ENCODE results near the gene PHLDB2.

GRCh38 chr3:111961461-111962164 lies 102.5 kb downstream of the PHLDB2 start:
- TF ChIP-seq REST (IDR thresholded peaks at IDR 0.05; ENCODE audit: insufficient read depth in 1 of 2, low read depth in 2 of 2, low read length in 2 of 2): no peak
- no peak for TF ChIP-seq FOXP2 (optimal IDR thresholded peaks at IDR 0.05; ENCODE audit: borderline replicate concordance, extremely low read depth, extremely low read length, insufficient read depth)
- no peak for TF ChIP-seq TAF1 (IDR thresholded peaks at IDR 0.05; ENCODE audit: borderline replicate concordance, insufficient read depth, low read length)
